ENCODE measurements around the gene MSH5. TPM values are rescaled to one million over a fixed set of nuclear protein-coding genes. Genes with fewer than 3 reads are reported as not detected.

Gene MSH5
- total and polyA plus RNA-seq, 2 donors: 2.9 to 14.8 TPM

DNA sequence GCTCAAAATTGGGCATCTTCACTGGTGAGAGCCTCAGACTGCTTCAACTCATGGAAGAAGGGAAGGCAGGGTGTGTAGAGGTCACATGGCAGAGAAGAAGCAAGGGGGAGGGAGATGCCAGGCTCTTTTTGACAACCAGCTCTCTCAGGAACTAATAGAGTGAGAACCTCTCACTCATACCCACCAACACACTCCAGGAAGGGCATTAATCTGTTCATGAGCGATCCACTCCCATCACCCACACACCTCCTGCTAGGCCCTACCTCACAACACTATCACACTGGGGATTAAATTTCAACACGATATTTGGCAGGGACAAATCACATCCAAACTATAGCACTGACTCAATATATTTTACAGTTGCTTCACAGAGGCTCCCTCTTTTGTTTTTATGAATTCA lies 2.0 kb downstream of the MSH5 start:
- DNase-seq (ENCODE audit: extremely low spot score): no peak
- 79% methylated on average over 2 of the region's 2 CpGs for WGBS

DNA sequence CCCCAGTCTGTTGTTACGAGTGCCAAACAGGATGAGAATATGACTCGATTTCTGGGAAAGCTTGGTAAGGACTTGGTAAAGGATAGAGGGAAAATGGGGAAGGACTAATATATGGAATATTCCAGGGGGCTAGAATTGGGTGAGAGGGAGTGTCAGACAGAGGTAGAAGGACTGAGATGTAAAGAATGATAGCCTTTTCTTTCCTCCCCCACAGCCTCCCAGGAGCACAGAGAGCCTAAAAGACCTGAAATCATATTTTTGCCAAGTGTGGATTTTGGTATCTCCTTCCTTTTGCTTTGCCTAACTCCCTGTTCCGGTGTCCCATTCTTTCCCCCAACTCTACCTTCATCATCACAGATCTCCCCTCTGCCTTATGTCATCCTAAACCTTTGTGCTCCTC lies 3.1 kb downstream of the MSH5 start:
- no peaks in the 10 kb centered on the region for H3K36me3 ChIP-seq (ENCODE audit: insufficient read depth)
- no peaks in the 10 kb centered on the region for H3K4me1 ChIP-seq (ENCODE audit: insufficient read depth)
- no peak overlapping the region for H3K4me3 ChIP-seq (ENCODE audit: low read depth, low read length)
- no peak for DNase-seq (ENCODE audit: extremely low spot score)
- WGBS: 85% methylated on average over 3 of the region's 3 CpGs
- no peak overlapping the region for H3K27ac ChIP-seq (ENCODE audit: low read depth)

More for the DNA sequence above, 2.0 kb downstream of the MSH5 start:
- Histone ChIP-seq H3K36me3 (ENCODE audit: insufficient read depth) (no peaks in the 10 kb centered on the region), H3K4me1 (ENCODE audit: insufficient read depth) (no peaks in the 10 kb centered on the region), H3K27ac (ENCODE audit: low read depth) (no peak overlapping the region), H3K4me3 (ENCODE audit: low read depth, low read length) (no peak overlapping the region)

DNA sequence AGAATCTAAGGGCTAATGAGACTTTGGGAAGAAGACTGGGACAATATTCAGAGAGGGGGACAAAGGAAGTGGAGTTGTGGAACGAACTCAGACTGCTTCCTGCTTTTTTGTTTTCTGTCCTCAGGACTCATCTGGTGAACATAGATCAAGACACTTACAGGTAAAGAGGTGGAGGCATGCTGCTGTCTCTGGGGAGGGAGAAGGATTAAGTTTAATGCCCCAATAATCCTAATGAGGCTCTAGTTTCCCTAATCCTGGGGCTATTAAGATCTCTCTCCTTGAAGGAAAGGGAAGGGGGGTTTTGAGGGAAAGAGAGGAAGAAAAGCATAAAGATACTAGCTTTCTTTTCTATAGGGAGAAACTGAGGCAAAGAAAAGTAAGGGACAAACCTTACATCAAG lies 4.6 kb downstream of the MSH5 start:
- whole genome bisulfite sequencing: 38% methylated on average over 1 of the region's 1 CpG
- no peak for DNase-seq (ENCODE audit: extremely low spot score)
- no peak overlapping the region for H3K4me3 ChIP-seq (ENCODE audit: low read depth, low read length)
- no peaks in the 10 kb centered on the region for H3K4me1 ChIP-seq (ENCODE audit: insufficient read depth)
- no peaks in the 10 kb centered on the region for H3K36me3 ChIP-seq (ENCODE audit: insufficient read depth)
- H3K27ac ChIP-seq (ENCODE audit: low read depth): no peak overlapping the region

DNA sequence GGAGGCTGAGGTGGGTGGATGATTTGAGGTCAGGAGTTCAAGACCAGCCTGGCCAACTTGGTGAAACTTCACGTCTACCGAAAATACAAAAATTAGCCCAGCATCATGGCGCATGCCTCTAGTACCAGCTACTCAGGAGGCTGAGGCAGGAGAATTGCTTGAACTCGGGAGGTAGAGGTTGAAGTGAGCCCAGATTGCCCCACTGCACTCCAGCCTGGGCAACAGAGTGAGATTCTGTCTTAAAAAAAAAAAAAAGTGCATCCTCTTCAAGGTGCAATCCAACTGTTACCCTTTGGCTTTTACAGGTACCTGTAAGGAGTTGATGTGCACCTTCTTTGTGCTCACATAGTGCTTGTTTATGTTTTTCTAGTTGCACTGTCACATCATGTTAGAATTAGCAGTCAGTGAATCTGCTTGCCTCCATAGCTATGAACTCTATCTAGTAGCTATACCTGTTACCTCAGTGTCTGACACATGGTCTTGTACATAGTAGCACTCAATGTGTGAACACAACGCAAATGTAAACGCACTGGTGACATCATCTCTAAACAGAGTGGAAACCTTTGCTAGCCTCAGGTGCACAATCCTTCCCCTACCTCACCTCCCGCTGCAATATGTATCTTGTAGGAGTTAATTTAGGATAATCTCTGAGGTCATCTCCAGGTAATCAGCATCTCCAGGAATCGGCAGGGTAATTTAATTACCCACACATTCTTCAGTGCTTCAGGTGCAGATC lies 9.7 kb downstream of the MSH5 start:
- WGBS: 91% methylated on average over 8 of the region's 8 CpGs
- Histone ChIP-seq H3K27ac (ENCODE audit: low read depth) (no peak overlapping the region), H3K36me3 (ENCODE audit: insufficient read depth) (no peaks in the 10 kb centered on the region), H3K4me3 (ENCODE audit: low read depth, low read length) (no peak overlapping the region), H3K4me1 (ENCODE audit: insufficient read depth) (no peaks in the 10 kb centered on the region)
- no peak for DNase-seq (ENCODE audit: extremely low spot score)

DNA sequence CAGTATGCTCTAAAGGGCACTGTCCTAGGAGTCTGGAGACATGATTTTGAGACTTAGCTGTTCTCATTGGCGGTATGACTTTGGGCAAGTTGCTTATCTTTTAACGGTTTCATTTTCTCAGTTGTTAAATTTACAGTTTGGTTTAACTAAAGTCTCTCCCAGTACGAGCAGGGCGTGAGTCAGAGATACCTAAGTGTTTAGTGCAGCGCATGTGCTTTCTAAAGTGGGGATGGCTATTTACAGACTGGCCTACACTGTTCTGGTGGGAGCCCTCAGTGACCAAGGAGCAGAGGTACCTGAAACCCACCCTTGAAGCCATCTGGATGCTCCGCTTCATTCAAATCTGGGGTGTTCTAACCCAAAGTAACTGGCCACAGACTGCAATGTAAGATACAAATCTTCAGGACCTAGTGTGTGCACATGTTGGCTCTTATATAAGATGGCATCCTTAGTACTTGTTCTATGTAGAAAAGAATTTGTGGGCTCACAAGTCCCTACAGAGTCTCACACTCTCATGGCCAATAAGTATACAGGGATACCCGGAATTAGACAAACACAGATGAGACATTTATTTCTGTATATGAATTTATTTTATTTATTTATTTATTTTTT lies 10.7 kb downstream of the MSH5 start:
- WGBS: 84% methylated on average over 7 of the region's 7 CpGs
- Histone ChIP-seq H3K27ac (ENCODE audit: low read depth) (no peak overlapping the region), H3K36me3 (ENCODE audit: insufficient read depth) (no peaks in the 10 kb centered on the region), H3K4me1 (ENCODE audit: insufficient read depth) (no peaks in the 10 kb centered on the region), H3K4me3 (ENCODE audit: low read depth, low read length) (no peak overlapping the region)
- DNase-seq (ENCODE audit: extremely low spot score): no peak

DNA sequence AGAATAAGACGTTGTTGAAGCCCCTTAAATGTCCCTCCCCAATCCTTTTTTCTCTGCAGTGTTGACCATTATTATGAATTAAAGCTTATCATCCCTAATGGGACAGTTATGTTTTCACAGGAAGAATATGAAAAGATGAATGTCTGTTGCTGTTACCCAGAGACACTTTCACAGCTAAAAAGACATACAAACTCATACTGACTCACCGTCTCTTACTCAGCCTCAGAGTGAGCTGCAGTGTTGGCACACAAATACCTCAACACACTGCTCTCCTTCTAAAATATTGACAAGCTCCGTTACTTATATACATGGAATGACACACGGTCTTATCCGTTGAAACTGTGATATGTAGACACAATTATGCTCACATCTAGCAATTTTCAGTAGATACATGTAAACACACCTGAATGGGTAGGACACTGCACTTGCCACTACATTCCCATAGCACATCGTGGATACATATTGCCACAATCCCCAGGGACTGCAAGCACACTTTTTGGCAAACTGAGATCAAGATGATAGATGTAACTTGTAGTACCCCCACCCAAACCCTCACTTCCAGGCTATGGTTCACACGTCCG lies 13.0 kb downstream of the MSH5 start:
- Histone ChIP-seq H3K4me3 (ENCODE audit: low read depth, low read length) (no peak overlapping the region), H3K4me1 (ENCODE audit: insufficient read depth) (no peaks in the 10 kb centered on the region), H3K27ac (ENCODE audit: low read depth) (no peak overlapping the region), H3K36me3 (ENCODE audit: insufficient read depth) (no peaks in the 10 kb centered on the region)
- no peak for DNase-seq (ENCODE audit: extremely low spot score)
- WGBS: 71% methylated on average over 8 of the region's 8 CpGs

DNA sequence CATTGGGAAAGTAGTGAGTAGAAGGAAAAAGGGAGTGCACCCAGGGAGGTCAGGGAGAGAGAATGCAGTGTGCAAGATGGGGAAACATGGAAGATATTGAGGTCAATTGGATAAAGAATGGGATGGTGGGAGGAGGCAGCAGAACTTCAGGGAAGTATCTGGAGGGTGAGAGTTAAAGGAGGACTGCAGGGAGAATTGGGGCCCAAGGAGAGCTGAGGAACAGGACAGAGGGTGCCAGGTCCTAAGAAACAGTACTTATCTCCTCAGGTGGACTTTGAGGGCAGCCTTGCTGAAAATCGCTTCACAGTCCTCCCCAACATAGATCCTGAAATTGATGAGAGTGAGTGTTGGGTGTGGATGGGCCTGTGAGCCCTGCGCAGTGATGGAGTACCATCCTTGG lies 18.5 kb downstream of the MSH5 start:
- no peak overlapping the region for H3K4me3 ChIP-seq (ENCODE audit: low read depth, low read length)
- H3K27ac ChIP-seq (ENCODE audit: low read depth): no peak overlapping the region
- no peaks in the 10 kb centered on the region for H3K36me3 ChIP-seq (ENCODE audit: insufficient read depth)
- H3K4me1 ChIP-seq (ENCODE audit: insufficient read depth): no peaks in the 10 kb centered on the region
- 96% methylated on average over 2 of the region's 2 CpGs for WGBS
- DNase-seq (ENCODE audit: extremely low spot score): no peak

DNA sequence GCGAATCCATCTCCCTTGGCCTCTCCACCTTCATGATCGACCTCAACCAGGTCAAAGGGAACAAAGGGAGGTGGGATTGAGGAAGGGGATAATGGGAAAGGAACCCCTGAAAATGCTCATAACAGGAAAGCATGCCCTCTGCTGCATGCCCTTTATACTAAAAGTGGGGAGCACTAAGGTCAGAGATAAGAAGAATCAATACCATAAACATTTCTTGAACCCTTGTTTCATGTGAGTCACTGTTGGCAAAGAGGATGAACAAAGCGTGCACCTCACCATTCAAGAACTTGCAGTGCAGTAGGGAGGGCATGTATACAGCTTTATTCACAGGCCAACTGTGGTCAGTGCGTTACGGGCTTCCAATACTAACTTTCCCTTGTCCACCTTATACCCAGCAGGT lies 21.0 kb downstream of the MSH5 start:
- Histone ChIP-seq H3K36me3 (ENCODE audit: insufficient read depth) (no peaks in the 10 kb centered on the region), H3K4me3 (ENCODE audit: low read depth, low read length) (no peak overlapping the region), H3K4me1 (ENCODE audit: insufficient read depth) (no peaks in the 10 kb centered on the region), H3K27ac (ENCODE audit: low read depth) (no peak overlapping the region)
- WGBS: 91% methylated on average over 5 of the region's 5 CpGs
- no peak for DNase-seq (ENCODE audit: extremely low spot score)

DNA sequence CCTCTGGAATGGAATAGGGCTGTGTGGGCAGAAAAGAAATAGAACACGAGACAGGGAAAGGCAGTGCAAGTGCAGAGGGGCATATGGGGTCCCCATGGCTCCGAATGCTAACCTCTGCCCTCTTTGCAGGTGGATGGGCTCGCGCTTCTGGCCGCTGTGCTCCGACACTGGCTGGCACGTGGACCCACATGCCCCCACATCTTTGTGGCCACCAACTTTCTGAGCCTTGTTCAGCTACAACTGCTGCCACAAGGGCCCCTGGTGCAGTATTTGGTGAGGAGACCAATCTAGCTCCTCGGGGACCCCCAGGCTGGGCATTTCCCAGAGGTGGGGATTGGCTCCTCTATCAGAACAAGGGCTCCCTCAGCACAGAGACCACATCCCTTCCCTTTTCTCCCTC lies 21.5 kb downstream of the MSH5 start:
- no peak overlapping the region for H3K27ac ChIP-seq (ENCODE audit: low read depth)
- no peaks in the 10 kb centered on the region for H3K4me1 ChIP-seq (ENCODE audit: insufficient read depth)
- no peak overlapping the region for H3K4me3 ChIP-seq (ENCODE audit: low read depth, low read length)
- 97% methylated on average over 8 of the region's 8 CpGs for WGBS
- H3K36me3 ChIP-seq (ENCODE audit: insufficient read depth): no peaks in the 10 kb centered on the region
- no peak for DNase-seq (ENCODE audit: extremely low spot score)

DNA sequence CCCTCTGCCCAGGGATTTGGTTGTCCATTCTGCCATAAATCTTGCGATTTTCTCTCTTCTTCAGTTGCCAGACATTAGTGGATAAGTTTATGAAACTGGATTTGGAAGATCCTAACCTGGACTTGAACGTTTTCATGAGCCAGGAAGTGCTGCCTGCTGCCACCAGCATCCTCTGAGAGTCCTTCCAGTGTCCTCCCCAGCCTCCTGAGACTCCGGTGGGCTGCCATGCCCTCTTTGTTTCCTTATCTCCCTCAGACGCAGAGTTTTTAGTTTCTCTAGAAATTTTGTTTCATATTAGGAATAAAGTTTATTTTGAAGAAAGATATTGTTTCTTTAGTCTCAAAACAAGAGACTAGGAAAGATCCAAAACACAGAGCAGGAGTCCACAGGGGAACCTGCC lies 22.6 kb downstream of the MSH5 start, which contains the start of gene SAPCD1:
Gene SAPCD1 (plus strand): TSS at position 301 of the 400 bp plus-strand sequence. CDS start 399 bp downstream, outside the sequence.
- H3K4me1 ChIP-seq (ENCODE audit: insufficient read depth): no peaks in the 10 kb centered on the region
- DNase-seq (ENCODE audit: extremely low spot score): no peak
- no peaks in the 10 kb centered on the region for H3K36me3 ChIP-seq (ENCODE audit: insufficient read depth)
- H3K27ac ChIP-seq (ENCODE audit: low read depth): no peak within 1 kb of the TSS
- WGBS: 70% methylated on average over 4 of the region's 4 CpGs
- H3K4me3 ChIP-seq (ENCODE audit: low read depth, low read length): no peak within 1 kb of the TSS

DNA sequence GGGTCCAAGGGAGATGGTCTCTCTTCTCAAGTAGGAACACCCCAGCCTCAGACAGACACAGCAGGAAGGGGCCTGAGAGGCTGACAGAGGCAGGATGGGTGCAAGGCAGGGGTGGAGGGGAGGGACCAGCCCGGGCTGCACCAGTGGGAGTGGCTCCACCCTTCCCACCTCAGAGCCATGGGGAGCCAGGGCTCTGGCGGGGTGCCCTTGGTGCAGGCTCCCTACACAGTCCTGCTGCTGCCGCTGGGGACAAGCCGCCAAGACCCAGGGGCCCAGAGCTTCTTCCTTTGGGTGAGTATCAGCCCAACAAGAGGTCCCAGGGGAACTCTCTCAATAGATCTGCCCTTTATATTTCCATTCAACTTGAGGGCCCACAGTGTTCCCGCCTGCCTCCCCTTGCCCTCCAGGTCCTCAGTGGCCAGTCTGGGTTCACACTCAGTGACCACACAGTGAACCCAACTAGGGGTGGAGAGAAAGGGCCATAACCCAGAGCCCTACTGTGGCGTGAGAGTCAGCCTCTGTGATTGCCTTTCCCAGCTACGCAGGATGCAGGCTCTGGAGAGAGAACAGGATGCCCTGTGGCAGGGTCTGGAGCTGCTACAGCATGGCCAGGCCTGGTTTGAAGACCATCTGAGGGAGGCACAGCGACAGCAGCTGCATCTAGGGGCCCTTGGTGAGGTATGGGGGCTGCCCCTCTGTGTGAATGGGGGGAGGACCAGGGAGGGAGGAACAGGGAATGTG lies 23.2 kb downstream of the MSH5 start:
- DNase-seq (ENCODE audit: extremely low spot score): no peak
- Histone ChIP-seq H3K4me1 (ENCODE audit: insufficient read depth) (no peaks in the 10 kb centered on the region), H3K36me3 (ENCODE audit: insufficient read depth) (no peaks in the 10 kb centered on the region), H3K27ac (ENCODE audit: low read depth) (no peak overlapping the region), H3K4me3 (ENCODE audit: low read depth, low read length) (no peak overlapping the region)
- 67% methylated on average over 8 of the region's 8 CpGs for WGBS

DNA sequence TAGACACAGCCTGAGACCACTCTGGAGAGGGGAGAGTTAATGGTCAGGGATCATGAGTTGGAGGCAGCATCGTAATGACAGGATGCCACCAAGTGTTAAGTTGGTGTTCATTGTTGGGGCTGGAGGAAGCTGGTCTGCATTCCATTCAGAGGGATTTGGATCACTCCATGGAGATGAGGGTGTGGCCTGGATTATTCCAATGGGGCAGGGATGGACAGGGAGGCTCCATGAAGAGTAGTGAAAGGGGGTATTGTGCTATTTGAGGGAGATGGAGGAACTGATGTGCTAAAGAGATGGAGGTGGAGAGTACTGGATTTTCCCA lies 23.8 kb downstream of the MSH5 start:
- WGBS: 14% methylated on average over 1 of the region's 1 CpG
- Histone ChIP-seq H3K36me3 (ENCODE audit: insufficient read depth) (no peaks in the 10 kb centered on the region), H3K4me1 (ENCODE audit: insufficient read depth) (no peaks in the 10 kb centered on the region), H3K27ac (ENCODE audit: low read depth) (no peak overlapping the region), H3K4me3 (ENCODE audit: low read depth, low read length) (no peak overlapping the region)
- DNase-seq (ENCODE audit: extremely low spot score): no peak

DNA sequence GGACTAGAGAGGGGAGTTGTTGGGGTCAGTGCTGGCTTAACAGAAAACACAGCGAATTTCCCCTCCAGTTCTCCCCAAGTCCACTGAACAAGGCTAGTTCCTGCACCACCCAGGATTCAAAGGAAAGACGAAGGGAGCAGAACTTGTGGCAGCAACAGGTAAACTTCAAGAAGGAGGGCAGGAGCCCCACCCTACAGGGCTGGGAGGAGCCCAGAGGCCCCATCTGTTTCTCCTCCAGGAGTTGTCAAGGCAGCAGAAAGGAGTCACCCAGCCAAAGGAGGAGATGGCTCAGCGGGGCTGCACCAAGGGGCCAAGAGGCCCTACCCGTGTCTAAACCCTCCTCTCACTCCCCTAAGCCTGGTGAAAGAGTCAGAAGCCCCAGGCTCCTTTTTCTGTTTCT lies 24.4 kb downstream of the MSH5 start:
- Histone ChIP-seq H3K4me3 (ENCODE audit: low read depth, low read length) (no peak overlapping the region), H3K27ac (ENCODE audit: low read depth) (no peak overlapping the region), H3K4me1 (ENCODE audit: insufficient read depth) (no peaks in the 10 kb centered on the region), H3K36me3 (ENCODE audit: insufficient read depth) (no peaks in the 10 kb centered on the region)
- no peak for DNase-seq (ENCODE audit: extremely low spot score)
- 66% methylated on average over 4 of the region's 4 CpGs for WGBS

DNA sequence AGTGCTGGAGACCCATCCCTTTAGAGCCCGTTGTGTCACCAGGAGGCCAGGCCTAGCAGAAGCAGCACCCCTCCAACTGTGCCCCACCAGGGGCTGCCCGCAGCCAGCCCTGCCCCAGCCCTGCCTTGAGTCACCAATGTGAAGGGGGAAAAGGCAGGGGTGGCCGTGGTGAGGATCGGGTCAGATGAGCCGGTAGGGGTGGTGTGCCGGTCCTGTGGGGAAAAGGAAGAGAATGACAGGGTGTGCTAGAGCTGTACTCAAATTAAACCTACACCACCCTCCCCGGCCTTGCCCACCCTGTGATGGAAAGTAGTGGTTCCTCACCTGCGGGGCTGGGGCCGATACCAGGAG lies 25.7 kb downstream of the MSH5 start:
- 88% methylated on average over 9 of the region's 9 CpGs for WGBS
- DNase-seq (ENCODE audit: extremely low spot score): no peak
- Histone ChIP-seq H3K36me3 (ENCODE audit: insufficient read depth) (no peaks in the 10 kb centered on the region), H3K4me3 (ENCODE audit: low read depth, low read length) (no peak overlapping the region), H3K27ac (ENCODE audit: low read depth) (no peak overlapping the region), H3K4me1 (ENCODE audit: insufficient read depth) (no peaks in the 10 kb centered on the region)

Data from urinary bladder (tissue), 4 donors.